ENCODE measurements around the gene C10orf67.

GRCh38 chr10:23203369-23204325 lies 140.9 kb downstream of the C10orf67 start:
- TF ChIP-seq CTCF (IDR thresholded peaks at IDR 0.05), result no peak
- no peak for TF ChIP-seq POLR2A (IDR thresholded peaks at IDR 0.05)
